ENCODE data around the gene TSPAN5.

DNA sequence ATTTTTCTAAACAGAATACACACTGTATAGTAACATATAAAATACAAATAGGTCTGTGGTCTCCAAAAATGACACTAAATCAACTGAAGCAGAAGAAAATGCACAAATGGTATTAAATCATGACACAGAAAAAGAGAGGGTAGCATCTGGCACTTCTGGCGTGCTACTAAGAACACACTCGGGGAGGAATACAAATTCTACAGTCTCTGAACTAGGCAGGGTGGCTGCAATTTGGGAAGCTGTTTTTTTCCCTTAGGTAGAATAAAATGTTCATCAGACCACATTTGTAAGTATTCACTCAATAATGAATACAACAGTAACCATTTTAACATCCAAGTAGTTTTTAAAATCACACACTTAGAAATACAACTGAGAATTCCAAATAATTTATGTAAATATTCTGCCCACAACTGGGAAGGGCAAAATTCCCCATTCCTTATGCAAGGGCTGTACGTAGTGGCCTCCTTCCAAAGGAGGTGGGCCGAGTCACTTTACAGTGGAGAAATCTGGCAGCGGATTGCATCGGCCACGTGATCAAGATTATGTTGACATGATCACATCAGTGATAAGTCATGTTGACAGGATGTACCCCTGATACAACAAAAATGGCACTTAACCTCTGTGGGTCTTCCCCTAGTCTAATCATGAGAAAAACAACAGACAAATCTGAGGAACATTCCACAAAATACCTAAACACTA is 101.1 kb downstream of the TSPAN5 start:
- TF ChIP-seq CTCF (IDR thresholded peaks at IDR 0.05), result no peak
- TF ChIP-seq POLR2A (IDR thresholded peaks at IDR 0.05), result no peak
- no peak for TF ChIP-seq EP300 (IDR thresholded peaks at IDR 0.05)
- no peak for TF ChIP-seq POLR2AphosphoS5 (IDR thresholded peaks at IDR 0.05)

Data from suprapubic skin (tissue), 4 donors.